Activated naive CD4-positive, alpha-beta T cell treated with anti-CD3 and anti-CD28 coated beads for 36 hours (primary cell): ENCODE data around the gene SEC14L2. TPM values are rescaled to one million over a fixed set of nuclear protein-coding genes. Genes with fewer than 3 reads are reported as not detected.
A peak's percentile ranks its signal among the peaks of the same experiment; 100 is the strongest.

ENCODE experiments used
- CTCF ChIA-PET: fragments of 350-600 bp; sonication (Branson Sonifier 250); formaldehyde crosslinking; loops from one replicate; lab custom pipeline; 2021; ENCODE audit warnings: antibody characterized with exemption; lab: Charles Lee
- DNase-seq: peaks from one replicate; pipeline ENCODE4 v3.0.0-alpha.2; 2020
- H3K27ac Mint-ChIP-seq: one replicate; pipeline ENCODE4 v1.8.0; 2021; ENCODE audit warnings: mild to moderate bottlenecking, mixed read lengths
- H3K27me3 Mint-ChIP-seq: one replicate; pipeline ENCODE4 v1.8.0; 2021; ENCODE audit warnings: low read depth, mixed read lengths
- H3K36me3 Mint-ChIP-seq: one replicate; pipeline ENCODE4 v1.8.0; 2021; ENCODE audit warnings: low read depth, mixed read lengths
- H3K4me1 Mint-ChIP-seq: one replicate; pipeline ENCODE4 v1.8.0; 2021; ENCODE audit warnings: low read depth, mixed read lengths
- H3K4me3 Mint-ChIP-seq: one replicate; pipeline ENCODE4 v1.8.0; 2021; ENCODE audit warnings: mild to moderate bottlenecking, moderate library complexity, mixed read lengths
- H3K9me3 Mint-ChIP-seq: one replicate; pipeline ENCODE4 v1.8.0; 2021; ENCODE audit warnings: mixed read lengths
- intact Hi-C: fragments of 100-400 bp; cut with micrococcal nuclease; formaldehyde crosslinking; loops from one replicate; pipeline ENCODE4 v1.15.1; 2023
- total RNA-seq, 2 experiments: library from RNA; stranded (reverse); gene quantifications; one replicate each; pipeline ENCODE4 v1.2.3, GENCODE V29; 2021

The SEC14L2 gene
- total RNA-seq, 2 experiments from 2014 or later = 8.2 to 8.8 TPM

DNA sequence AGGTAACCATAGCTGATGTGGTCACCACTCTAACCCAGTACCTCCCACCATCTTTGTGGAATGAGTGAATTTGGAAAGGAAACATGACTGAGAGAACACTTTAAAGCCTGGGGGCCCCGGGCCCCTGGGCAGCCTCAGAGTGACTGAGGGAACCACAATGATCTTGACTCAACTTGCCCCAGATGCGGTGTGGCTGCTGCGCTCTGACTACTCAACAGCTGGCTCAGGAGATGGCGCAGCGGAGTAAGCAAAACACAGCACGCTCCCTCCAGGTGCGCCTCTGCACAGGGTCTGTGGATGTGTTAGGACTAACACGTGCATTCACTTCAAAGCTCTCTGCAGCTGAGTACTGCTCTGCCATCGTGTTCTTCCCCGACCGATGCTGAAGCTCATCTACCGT, 15.6 kb upstream of the SEC14L2 start:
- no peaks in the 10 kb centered on the region for H3K27me3 Mint-ChIP-seq
- CTCF ChIA-PET = interaction anchor here (0.6 to 14.3 kb wide), 8 partner anchors 9 to 957 kb away, joined by 3 to 287 read pairs (median 4); partner anchors contain the start of gene CASTOR1
- no peaks in the 10 kb centered on the region for H3K9me3 Mint-ChIP-seq
- no peaks in the 10 kb centered on the region for H3K36me3 Mint-ChIP-seq
- peaks cover under 1% of the 10 kb centered on the region for H3K4me1 Mint-ChIP-seq
- intact Hi-C loops = no loop called here
- DNase-seq = peak; percentile 36
- H3K4me3 Mint-ChIP-seq = no peak overlapping the region
- H3K27ac Mint-ChIP-seq = no peak overlapping the region

DNA sequence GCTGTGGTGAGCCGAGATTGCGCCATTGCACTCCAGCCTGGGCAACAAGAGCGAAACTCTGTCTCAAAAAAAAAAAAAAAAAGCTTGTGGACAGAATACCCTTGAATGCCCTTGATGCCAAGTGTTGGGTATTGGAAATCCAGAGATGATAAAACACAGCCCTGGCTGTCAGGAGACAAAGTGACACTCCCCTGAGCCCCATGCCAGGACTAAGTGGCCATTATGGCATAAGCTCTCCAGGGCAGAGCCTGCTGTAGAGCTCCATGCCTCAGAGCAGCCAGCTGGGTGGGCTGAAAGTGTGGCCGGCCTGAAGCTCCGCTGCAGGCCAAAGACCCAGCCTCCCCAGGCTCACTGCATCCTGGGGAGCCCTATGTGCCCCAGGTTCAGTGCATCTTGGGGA, 14.5 kb upstream of the SEC14L2 start:
- intact Hi-C loops = no loop called here
- Mint-ChIP-seq H3K27ac (no peak overlapping the region), H3K9me3 (no peaks in the 10 kb centered on the region), H3K4me1 (peaks cover 2% of the 10 kb centered on the region), H3K27me3 (no peaks in the 10 kb centered on the region), H3K4me3 (no peak overlapping the region), H3K36me3 (no peaks in the 10 kb centered on the region)
- CTCF ChIA-PET = interaction anchor here (0.9 to 14.3 kb wide), 4 partner anchors 10 to 94 kb away, joined by 3 to 287 read pairs (median 4); partner anchors contain the start of gene CASTOR1
- DNase-seq = no peak

DNA sequence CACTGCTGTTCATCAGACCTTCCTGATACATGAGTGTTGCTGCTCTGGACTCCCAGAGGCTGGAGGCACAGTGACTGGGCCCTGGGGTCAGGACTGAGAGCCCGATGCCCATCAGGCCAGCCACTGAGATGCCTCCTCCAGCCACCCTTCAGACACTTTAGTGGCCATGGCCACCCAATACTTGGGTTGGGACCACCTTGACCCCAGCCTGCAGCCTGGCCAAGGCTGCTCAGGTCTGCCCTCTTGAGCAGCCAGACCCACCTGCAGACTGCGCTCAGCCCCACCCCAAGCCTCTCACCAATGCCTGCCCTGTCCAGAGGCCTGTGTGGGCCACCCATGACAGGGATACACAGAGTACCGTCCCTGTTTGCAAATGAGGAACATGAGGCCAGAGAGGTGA, 13.8 kb upstream of the SEC14L2 start:
- H3K27me3 Mint-ChIP-seq = no peaks in the 10 kb centered on the region
- peaks cover 5% of the 10 kb centered on the region for H3K4me1 Mint-ChIP-seq
- H3K36me3 Mint-ChIP-seq = no peaks in the 10 kb centered on the region
- CTCF ChIA-PET = interaction anchor here (1.0 to 14.3 kb wide), 2 partner anchors 9 to 94 kb away, joined by 4 to 287 read pairs; partner anchors contain the start of gene CASTOR1
- no peak overlapping the region for H3K4me3 Mint-ChIP-seq
- no peaks in the 10 kb centered on the region for H3K9me3 Mint-ChIP-seq
- intact Hi-C loops = no loop called here
- no peak for DNase-seq
- no peak overlapping the region for H3K27ac Mint-ChIP-seq

DNA sequence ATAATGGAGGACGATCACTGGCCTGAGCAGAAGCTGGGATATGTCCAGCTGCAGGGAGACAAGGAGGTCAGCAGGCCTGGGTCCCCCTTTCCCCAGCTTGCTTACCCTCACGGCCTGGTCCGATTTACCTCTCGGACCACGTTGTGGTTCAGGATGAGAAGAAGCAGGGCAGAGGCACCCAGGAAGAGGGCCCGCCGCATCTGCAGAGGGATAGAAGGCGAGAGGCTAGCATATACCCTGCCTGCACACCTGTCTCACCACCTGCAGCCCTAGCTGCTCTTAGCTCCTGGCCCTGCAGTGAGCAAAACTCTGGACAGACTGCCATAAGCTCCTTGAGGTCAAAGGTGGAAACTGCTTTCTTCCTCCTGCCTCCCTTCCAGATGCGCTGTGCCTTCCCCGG, 10.9 kb upstream of the SEC14L2 start:
- intact Hi-C loops = loop anchor here (2.0 kb wide), 2 partner anchors 29 to 277 kb away; partner anchors contain the start of genes CCDC157 and SF3A1
- CTCF ChIA-PET = interaction anchor here (0.5 to 14.3 kb wide), 10 partner anchors 58 to 597 kb away, joined by 3 to 287 read pairs (median 3); partner anchors contain the start of gene CASTOR1
- Mint-ChIP-seq H3K27ac (no peak overlapping the region), H3K9me3 (no peaks in the 10 kb centered on the region), H3K36me3 (no peaks in the 10 kb centered on the region), H3K4me1 (peaks cover 5% of the 10 kb centered on the region), H3K4me3 (peak overlapping the region; percentile 74), H3K27me3 (no peaks in the 10 kb centered on the region)
- no peak for DNase-seq

DNA sequence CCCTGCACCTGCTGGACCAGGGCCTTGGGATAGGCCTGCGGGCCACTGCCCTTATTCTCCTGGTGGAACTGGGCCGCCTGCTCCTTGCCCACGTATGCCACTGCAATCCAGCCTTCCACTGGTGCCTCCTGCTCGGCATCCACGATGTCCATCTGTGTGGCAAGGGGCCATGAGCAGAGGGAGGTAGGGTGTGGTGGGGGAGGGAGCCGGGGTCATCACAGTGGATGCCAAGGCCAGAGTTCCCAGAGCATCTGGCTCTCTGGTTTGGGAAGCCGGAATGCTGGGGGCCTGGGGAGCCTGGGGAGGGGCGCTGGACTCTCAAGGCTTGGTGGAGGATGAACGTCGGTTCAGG, 10.2 kb upstream of the SEC14L2 start:
- no peaks in the 10 kb centered on the region for H3K36me3 Mint-ChIP-seq
- peak overlapping the region; percentile 74 for H3K4me3 Mint-ChIP-seq
- DNase-seq = no peak
- no peak overlapping the region for H3K27ac Mint-ChIP-seq
- intact Hi-C loops = loop anchor here (2.0 kb wide), 2 partner anchors 30 to 278 kb away; partner anchors contain the start of genes CCDC157 and SF3A1
- no peaks in the 10 kb centered on the region for H3K27me3 Mint-ChIP-seq
- no peaks in the 10 kb centered on the region for H3K9me3 Mint-ChIP-seq
- H3K4me1 Mint-ChIP-seq = peaks cover 10% of the 10 kb centered on the region
- CTCF ChIA-PET = interaction anchor here (0.8 to 14.3 kb wide), 8 partner anchors 61 to 279 kb away, joined by 3 to 287 read pairs (median 4); partner anchors contain the start of gene CASTOR1

DNA sequence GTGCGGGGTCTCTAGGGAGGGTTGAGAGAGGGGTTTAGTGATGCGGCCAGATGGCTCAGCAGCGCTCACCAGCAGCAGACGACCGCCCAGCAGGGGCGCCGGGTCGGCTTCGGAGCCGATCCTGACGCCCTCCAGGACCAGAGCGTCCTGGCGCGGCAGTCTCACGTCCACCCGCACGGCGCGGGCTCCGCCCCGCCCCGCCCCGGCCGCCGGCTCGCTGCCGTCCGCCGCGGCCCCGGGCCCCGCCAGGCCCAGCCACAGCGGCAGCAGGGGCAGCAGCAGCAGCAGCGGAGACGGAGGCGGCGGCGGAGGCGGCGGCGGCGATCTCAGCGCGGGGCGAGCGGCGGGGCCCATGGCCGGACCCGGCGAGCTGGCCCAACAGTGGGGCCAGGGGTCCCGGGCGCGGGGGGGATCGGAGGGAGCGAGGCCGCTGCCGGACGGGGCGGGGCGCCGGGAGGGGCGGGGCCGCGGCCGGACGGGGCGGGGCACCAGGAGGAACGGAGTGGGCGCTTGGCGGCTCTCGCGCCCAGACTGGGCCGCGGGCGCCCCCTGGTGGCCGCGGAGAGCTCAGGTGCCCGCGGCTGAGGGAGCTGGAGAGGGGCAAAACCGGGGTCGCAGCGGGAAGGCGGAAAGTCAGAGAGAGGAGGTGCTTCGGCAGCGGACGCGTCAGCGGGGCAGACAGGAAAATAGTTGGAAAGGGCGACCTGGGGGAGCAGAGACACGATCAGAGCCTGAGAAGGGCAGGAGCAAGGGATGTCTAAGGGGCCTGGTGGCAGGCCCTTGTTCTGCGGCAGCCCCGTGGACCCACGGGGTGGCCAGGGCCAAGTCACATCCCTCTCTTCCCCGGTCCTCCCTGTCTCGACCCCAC, 9.6 kb upstream of the SEC14L2 start, which contains the start of gene RNF215:
TSS of gene RNF215 (minus strand) at position 452 of the 868 bp plus-strand sequence. CDS start at position 354, 98 bp downstream.
- Mint-ChIP-seq H3K27me3 (no peaks in the 10 kb centered on the region), H3K36me3 (no peaks in the 10 kb centered on the region), H3K9me3 (no peaks in the 10 kb centered on the region), H3K27ac (no peak within 1 kb of the TSS), H3K4me3 (peak within 1 kb of the TSS; percentile 74), H3K4me1 (peaks cover 13% of the 10 kb centered on the region)
- CTCF ChIA-PET = interaction anchor here (0.8 to 14.3 kb wide), 13 partner anchors 9 to 299 kb away, joined by 3 to 287 read pairs (median 4); partner anchors contain the start of genes CASTOR1, CCDC157, SEC14L2 and SF3A1
- intact Hi-C loops = loop anchor here (1.0 to 2.0 kb wide), 4 partner anchors 30 to 278 kb away; partner anchors contain the start of genes CCDC157 and SF3A1
- DNase-seq = peak; percentile 68

DNA sequence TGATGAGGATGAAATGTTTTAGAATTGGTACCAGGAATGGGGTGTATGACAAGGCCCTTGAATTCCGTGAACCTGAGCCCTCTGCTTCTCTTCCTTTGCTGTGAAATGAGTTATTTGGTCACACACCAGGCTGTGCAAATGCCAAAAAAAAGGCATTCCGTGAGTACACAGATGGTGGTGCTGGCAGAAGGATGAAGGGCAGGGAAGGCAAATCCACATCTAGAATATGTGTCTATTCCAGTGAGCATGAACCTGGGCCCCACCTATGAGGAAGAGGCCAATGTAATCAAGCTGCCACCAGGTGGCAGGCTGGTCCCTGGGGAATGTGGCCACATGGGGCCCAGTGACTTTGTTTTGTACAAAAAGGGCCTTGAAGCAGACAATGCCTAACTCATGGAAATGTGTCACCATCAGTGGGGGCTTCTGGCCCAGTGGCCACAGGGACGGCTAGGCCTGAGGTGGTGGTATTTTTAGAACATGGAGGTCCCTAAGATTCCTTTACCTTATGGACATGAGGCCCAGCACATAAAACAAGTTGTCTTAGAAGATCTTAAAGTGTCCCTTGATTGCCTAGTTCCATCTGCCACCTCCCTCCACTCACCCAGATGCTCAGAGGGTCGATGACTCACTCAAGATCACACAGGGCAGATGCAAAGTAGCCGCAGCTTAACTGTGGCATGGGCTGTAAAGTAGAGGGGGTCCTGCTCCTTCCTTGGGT, 5.7 kb upstream of the SEC14L2 start:
- DNase-seq = peak; percentile 89
- Mint-ChIP-seq H3K36me3 (no peaks in the 10 kb centered on the region), H3K27me3 (no peaks in the 10 kb centered on the region), H3K9me3 (no peaks in the 10 kb centered on the region), H3K4me1 (peaks cover 28% of the 10 kb centered on the region), H3K27ac (peak overlapping the region; percentile 75), H3K4me3 (no peak overlapping the region)
- intact Hi-C loops = loop anchor here (1.0 to 2.0 kb wide), 3 partner anchors 35 to 212 kb away; no protein-coding TSS in a partner anchor
- CTCF ChIA-PET = interaction anchor here (0.6 to 14.3 kb wide), 26 partner anchors 8 to 210 kb away, joined by 3 to 287 read pairs (median 3); partner anchors contain the start of genes CASTOR1 and MTFP1

DNA sequence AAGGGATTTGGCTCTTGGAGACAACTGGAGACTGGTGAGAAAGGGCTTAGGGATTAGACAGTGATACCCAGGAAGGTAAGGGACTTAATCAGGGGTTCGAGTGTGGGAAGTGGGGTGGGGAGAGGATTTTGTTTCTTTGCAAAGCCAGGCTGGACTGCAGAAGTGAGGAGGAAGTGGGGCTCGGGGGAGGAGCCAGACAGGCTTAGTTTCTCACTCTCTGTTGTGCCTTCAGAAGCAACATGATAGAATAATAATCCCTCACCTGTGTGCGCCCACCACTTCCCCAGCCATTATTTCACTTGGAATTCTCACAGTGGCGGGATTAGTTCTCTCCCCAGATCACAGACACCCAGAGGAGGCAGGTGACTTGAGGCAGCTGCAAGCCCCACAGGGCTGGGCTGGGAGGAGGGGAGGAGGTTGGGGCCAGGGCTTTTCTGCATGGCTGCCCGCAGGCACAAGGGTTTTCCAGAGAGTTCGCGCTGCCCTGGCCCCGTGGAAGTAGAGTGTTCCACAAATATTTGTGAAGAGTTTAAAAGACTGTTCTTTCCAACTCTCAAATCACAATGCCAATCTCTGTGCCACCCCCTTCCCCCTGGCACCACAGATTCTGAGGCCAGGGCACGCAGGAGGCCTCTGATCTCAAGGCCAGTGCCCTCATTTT, 4.0 kb upstream of the SEC14L2 start:
- no peaks in the 10 kb centered on the region for H3K9me3 Mint-ChIP-seq
- H3K27me3 Mint-ChIP-seq = no peaks in the 10 kb centered on the region
- no peak overlapping the region for H3K27ac Mint-ChIP-seq
- intact Hi-C loops = no loop called here
- CTCF ChIA-PET = interaction anchor here (0.7 to 14.3 kb wide), 13 partner anchors 10 to 691 kb away, joined by 3 to 287 read pairs (median 4); partner anchors contain the start of genes CASTOR1, CCDC157, MTFP1 and SF3A1
- peaks cover 33% of the 10 kb centered on the region for H3K4me1 Mint-ChIP-seq
- H3K4me3 Mint-ChIP-seq = no peak overlapping the region
- no peak for DNase-seq
- H3K36me3 Mint-ChIP-seq = no peaks in the 10 kb centered on the region

DNA sequence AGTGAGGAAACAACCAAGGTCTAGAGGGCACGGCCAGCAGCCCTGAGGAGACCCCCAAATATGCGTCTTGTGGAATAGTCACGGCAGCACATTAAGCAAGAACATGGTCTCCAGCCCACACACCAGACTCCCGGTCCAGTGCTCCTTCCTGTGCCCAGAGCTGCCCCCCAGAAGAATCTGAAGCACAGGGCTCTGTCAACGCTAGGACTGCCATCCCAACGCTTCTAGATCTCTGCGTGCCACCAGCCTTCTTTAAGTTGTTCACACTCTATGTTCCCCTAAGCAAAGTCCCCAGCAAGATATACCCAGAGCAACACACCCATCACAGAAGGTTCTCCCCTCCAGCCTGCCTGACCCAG, 3.5 kb upstream of the SEC14L2 start:
- DNase-seq = no peak
- peaks cover 38% of the 10 kb centered on the region for H3K4me1 Mint-ChIP-seq
- no peak overlapping the region for H3K4me3 Mint-ChIP-seq
- no peak overlapping the region for H3K27ac Mint-ChIP-seq
- intact Hi-C loops = no loop called here
- no peaks in the 10 kb centered on the region for H3K36me3 Mint-ChIP-seq
- no peaks in the 10 kb centered on the region for H3K9me3 Mint-ChIP-seq
- CTCF ChIA-PET = interaction anchor here (7.5 kb wide), 1 partner anchor 93 kb away, joined by 73 read pairs; no protein-coding TSS in a partner anchor
- no peaks in the 10 kb centered on the region for H3K27me3 Mint-ChIP-seq

DNA sequence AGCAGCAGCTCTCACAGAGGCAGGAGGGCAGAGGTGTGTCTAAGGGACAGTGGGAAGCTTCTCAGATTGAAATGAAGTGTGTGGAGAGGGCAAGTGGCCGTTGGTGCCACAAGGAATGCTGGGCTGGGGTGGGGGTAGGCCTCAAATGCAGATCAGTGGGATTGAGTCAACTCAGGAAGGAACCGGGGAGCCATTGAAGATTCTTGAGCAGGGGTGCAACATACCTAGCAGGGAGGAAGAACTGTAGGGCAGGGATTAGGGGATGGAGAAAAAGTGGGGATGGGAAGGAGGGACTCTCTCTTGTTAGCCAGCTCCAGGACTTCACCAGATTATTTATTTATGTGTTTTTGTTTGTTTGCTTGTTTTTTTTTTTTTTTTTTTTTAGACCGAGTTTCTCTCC, 2.9 kb upstream of the SEC14L2 start:
- no peak overlapping the region for H3K27ac Mint-ChIP-seq
- CTCF ChIA-PET = interaction anchor here (0.7 to 7.5 kb wide), 4 partner anchors 11 to 106 kb away, joined by 3 to 73 read pairs (median 12); partner anchors contain the start of gene CASTOR1
- no peaks in the 10 kb centered on the region for H3K27me3 Mint-ChIP-seq
- H3K4me1 Mint-ChIP-seq = peaks cover 44% of the 10 kb centered on the region
- no peak overlapping the region for H3K4me3 Mint-ChIP-seq
- H3K9me3 Mint-ChIP-seq = no peaks in the 10 kb centered on the region
- DNase-seq = no peak
- H3K36me3 Mint-ChIP-seq = no peaks in the 10 kb centered on the region
- intact Hi-C loops = no loop called here
